ENCODE results near the gene TTN.

The TTN gene

GRCh38 chr2:178641498-178641897 is 165.7 kb downstream of the TTN start:
- no peak for DNase-seq

DNA sequence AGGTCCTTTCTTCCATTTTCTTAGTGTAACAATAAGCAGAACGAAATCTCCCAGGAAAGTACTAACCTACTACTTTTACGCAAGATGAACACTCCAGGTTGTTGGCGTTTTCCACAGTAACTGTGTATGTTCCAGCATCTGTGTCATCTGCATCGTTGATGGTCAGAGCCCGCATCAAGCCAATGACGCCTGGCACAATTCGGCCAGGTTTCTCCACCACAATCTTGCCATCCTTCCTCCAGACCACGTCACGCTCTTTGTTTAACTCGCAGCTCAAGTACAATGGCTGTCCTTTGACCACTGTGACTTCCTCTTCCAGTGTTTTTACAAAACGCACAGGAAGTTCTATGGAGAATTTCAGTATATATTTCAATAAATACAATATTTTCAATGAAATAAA is 171.3 kb downstream of the TTN start:
- DNase-seq: no peak

GRCh38 chr2:178632729-178633128 is 174.5 kb downstream of the TTN start:
- no peak for DNase-seq

- no peak for DNase-seq
These were observed 176.6 kb downstream of the TTN start for GRCh38 chr2:178630581-178630980.

GRCh38 chr2:178629463-178629862 is 177.8 kb downstream of the TTN start:
- DNase-seq: no peak

DNA sequence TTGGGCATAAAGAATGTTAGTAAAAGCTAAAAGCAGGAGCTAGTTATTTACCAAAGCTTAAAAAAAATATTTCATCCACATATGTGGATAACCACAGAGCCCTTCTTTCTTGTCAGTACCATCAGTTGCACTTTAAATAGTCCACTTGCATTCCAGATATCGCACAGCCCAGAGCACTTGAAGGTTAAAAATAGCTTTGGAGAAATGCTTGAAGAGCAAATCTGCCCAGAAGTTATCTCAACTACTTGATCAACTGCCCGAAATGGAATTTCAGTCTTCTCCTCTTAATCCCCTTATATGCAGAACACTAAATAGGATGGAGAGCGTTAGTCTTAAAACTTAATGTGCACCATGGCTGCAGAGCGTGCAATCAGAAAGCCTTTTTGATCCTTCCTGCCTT is 178.6 kb downstream of the TTN start:
- DNase-seq: no peak

- no peak for DNase-seq
These were observed 179.8 kb downstream of the TTN start for GRCh38 chr2:178627401-178627800.

DNA sequence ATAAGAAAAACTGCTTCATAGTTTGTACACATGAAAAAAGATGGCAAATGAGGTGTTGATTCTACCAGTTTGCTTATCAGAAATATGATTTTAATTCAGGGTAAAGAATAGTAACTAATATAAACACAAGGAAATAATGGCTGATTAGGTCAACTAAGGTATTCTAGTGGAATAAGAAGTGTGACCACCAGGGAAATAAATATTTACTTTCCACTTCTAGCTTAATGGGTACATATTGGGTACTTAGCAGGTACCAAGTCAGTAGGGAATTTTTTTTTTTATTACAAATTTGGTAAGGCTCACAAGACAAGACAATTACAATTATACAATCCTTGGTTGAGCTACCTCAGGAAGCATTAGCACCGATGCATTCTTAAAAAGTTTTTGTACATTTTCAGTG is 191.3 kb downstream of the TTN start:
- DNase-seq: no peak

- DNase-seq: no peak
These were observed 204.3 kb downstream of the TTN start for GRCh38 chr2:178602901-178603300.

DNA sequence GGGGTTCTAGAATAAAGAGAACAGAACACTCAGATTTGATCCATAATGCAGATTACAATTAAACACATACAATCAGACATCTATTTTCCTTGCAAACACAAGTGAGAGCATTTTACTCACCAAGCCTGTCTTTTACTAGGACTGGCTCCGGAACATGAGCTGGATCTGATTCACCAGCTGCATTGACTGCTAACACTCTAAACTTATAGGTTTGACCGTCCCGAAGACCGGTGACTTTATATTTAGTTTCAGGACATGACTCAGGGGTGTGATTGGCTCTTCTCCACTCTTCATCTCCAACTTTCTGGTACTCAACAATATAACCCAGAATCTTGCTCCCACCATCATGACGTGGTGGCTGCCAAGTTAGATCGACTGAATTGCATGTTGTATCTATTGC is 214.6 kb downstream of the TTN start:
- DNase-seq: no peak

GRCh38 chr2:178589335-178589734 is 217.9 kb downstream of the TTN start:
- no peak for DNase-seq

DNA sequence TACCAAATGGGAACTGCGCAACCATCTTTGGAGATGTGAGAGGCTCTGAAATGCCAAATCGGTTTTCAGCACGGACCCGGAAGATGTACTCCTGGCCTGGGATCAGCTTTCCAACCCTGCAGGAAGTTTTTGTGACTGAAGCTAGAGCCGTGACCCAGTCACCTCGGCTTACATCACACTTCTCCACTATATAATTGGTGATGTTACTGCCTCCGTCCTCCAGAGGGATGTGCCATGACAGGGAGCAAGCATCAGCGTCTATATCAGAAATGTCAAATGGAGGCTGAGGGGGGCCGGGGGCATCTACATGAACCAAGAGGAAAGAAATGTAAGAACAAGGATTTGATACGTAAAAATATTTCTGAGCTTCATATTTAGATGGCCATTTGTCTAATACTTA is 222.6 kb downstream of the TTN start:
- DNase-seq: no peak

GRCh38 chr2:178579006-178579405 is 228.2 kb downstream of the TTN start:
- no peak for DNase-seq

- no peak for DNase-seq
These were observed 232.4 kb downstream of the TTN start for GRCh38 chr2:178574789-178575188.

DNA sequence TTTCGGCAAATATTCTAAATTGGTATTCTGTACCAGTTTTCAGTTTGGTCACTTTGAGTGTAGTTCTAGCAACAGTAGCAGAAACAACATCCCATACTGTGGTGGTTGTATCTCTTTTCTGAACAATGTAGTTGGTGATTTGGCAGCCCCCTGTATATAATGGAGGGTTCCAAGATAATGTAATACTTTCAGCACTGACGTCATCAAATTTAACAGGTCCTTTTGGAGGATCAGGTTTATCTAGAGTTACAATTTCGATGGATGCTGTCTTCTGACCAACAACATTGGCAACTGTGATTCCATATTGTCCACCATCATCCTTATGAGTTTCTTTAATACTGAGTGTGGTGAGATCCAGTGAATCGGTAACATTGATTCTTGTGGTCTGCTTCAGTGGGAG is 239.0 kb downstream of the TTN start:
- no peak for DNase-seq

DNA sequence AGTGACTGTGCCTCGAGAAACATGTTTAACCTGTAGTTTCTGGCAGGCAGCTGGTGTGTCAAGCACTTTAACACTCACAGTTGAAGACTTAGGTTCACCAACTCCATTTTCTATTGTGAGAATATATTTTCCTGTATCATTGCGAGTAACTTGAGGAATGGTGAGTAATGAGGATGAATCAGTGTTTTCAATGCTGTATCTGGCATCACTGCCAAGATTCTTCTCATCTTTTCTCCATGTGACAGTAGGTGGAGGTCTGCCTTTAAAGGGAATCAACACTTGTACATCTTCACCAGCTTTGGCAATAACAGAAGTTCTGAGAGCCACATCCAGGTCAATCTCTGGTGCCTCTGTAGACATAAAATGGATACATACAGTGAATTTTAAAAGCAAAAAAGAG is 254.2 kb downstream of the TTN start:
- DNase-seq: no peak

DNA sequence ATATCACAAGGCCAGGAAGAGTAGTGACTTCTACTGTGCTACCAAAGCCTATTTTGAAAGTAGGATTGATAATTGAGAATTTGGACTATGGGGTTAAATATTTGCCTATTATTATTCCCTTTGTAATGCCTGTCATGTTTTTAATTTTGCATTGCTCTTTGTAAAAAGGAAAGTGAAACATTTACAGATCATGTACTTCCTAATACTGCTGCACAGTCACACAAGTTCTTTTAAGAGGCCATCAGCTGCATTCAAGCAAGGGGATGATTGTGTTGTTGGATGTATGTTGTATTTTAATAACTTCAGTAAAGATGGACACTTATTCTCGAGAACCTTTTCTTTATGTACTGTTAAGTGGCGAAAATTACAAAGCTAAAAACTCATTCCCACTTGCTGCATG is 256.9 kb downstream of the TTN start:
- DNase-seq: no peak

DNA sequence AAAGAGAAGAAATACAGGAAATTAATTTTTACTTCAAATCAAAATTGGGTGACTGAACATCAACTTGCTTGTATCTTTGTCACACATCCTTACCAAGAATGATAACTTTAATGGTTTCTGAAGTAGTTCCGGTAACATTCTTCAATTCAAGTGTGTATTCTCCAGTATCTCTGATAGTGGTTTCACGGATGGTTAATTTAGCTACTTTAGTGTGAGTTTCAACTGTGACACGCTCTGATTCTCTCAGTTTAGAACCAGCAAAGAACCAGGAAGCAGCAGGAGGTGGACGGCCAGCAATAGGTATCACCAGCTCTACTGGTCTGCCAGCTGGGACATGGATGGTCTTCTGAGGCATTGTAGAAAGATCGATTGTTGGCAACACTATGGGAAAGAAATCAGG is 264.7 kb downstream of the TTN start:
- DNase-seq: no peak

DNA sequence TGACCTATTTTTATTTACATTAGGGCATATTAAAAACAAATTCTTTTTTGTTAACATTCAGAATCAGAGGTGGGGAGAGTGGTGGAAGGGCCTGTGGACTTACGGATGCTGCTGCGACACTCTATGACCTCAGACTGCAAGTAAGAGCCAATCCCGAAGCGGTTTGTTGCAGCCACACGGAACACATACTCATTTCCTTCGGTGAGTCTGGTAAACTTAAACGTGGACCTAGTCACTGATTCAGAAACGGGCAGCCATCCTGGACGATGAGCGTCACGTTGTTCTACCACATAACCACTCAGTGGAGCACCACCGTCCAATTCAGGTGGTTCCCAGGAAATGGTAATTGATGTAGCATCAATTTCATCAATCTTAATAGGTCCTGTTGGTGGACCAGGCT is 265.1 kb downstream of the TTN start:
- DNase-seq: no peak

GRCh38 chr2:178536037-178536436 is 271.2 kb downstream of the TTN start:
- no peak for DNase-seq

DNA sequence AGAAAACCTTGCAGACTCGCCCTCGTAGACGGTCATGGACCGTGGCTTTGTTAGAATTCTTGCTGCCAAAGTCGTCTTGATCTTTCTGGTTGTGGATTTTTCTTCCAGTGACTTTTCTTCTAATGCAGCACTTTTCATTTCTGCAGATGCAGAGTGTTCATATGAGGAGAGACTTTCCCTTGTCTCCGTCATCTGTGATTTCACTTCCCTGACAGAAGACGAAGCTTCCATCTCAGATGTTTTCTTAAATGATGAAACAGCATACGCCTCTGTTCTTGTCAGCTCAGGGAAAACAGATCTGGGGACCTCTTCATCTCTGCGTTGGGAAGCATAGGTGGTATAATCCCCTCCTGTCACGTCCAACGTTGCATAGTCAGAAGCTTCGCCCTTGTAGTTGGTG is 276.1 kb downstream of the TTN start:
- DNase-seq: no peak

GRCh38 chr2:178530625-178531142 is 276.5 kb downstream of the TTN start:
- DNase-seq: no peak

DNA sequence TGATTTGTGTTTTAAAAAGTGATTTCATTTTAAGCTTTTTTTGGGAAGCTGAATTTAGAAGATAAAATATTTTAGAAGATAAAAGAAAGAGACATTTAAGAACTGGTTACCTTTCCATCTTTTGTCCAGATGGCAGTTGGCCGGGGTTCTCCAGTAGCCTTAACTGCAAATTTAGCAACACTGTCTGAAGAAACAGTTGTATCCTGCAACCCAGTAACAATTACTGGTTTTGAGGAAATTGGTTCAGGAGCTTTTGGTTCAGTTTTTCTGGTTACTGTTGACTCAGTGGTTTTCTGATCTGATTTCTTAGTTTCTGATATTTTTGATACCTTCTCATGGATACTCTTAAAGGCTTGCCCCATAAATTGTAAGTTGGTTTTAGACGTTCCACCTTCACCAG is 277.1 kb downstream of the TTN start:
- no peak for DNase-seq

- DNase-seq: no peak
These were observed 278.0 kb downstream of the TTN start for GRCh38 chr2:178529194-178529593.

GRCh38 chr2:178528647-178529046 is 278.6 kb downstream of the TTN start:
- DNase-seq: no peak

DNA sequence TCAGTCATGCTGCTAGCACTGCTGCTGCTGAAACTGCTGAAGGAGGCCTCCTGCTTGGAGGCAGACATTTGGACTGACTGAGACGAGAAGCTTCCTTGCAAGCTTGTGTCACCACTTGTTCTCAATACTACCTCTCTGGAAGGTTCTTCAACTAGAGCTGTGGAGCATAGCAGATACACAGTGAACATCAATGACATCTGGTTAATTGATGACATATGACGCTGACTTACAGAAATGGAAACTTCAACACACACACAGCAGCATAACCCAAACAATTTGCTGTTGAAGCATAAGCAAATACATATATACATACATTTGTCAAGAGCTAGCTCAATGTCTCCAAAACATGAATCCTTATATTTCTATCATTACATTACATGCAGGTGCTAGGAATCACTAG is 279.6 kb downstream of the TTN start:
- no peak for DNase-seq

All from CD4-positive, alpha-beta T cell treated with Interleukin-10 for 1 hour (primary cell).